IgD-negative memory B cell (primary cell): ENCODE results near the gene TCF7L2. TPM values are rescaled to one million over a fixed set of nuclear protein-coding genes. Genes with fewer than 3 reads are reported as not detected.

Source experiments
- H3K27ac Mint-ChIP-seq, 3 donors: one replicate each; pipeline ENCODE4 v1.8.0; 2020 to 2022; ENCODE audit warnings: mild to moderate bottlenecking in 3 of 3, mixed read lengths in 3 of 3, moderate library complexity in 1 of 3
- H3K27me3 Mint-ChIP-seq: one replicate; pipeline ENCODE4 v1.8.0; 2021; ENCODE audit warnings: mixed read lengths
- H3K36me3 Mint-ChIP-seq: one replicate; pipeline ENCODE4 v1.8.0; 2020; ENCODE audit warnings: mild to moderate bottlenecking, mixed read lengths
- H3K4me1 Mint-ChIP-seq, 3 donors: one replicate each; pipeline ENCODE4 v1.8.0; 2020 to 2022; ENCODE audit warnings: mixed read lengths in 3 of 3, mild to moderate bottlenecking in 1 of 3
- H3K4me3 Mint-ChIP-seq, 4 donors: one replicate each; pipeline ENCODE4 v1.8.0; 2020 to 2022; ENCODE audit warnings: mild to moderate bottlenecking in 4 of 4, mixed read lengths in 4 of 4, moderate library complexity in 3 of 4
- H3K9me3 Mint-ChIP-seq, 3 donors: one replicate each; pipeline ENCODE4 v1.8.0; 2020 to 2021; ENCODE audit warnings: mixed read lengths in 3 of 3, mild to moderate bottlenecking in 1 of 3
- polyA plus RNA-seq: library from polyadenylated mRNA; unstranded; fragments of 300-500 nt; fragmentation: Illumina TruSeq; gene quantifications from one replicate; pipeline ENCODE4 v1.2.3, GENCODE V29; 2021

TCF7L2 gene
- polyA plus RNA-seq, 1 donor from 2014 or later: 0.43 TPM

GRCh38 chr10:113069595-113069994 lies 119.5 kb downstream of the TCF7L2 start:
- Mint-ChIP-seq H3K9me3 (no peaks in the 10 kb centered on the region), H3K27ac (no peak overlapping the region), H3K4me3 (no peak overlapping the region), H3K36me3 (no peaks in the 10 kb centered on the region), H3K27me3 (peaks cover 5% of the 10 kb centered on the region), H3K4me1 (no peaks in the 10 kb centered on the region)

- H3K36me3 Mint-ChIP-seq: no peaks in the 10 kb centered on the region
- no peak overlapping the region for H3K4me3 Mint-ChIP-seq
- H3K27ac Mint-ChIP-seq: no peak overlapping the region
- peaks cover 5% of the 10 kb centered on the region for H3K27me3 Mint-ChIP-seq
- no peaks in the 10 kb centered on the region for H3K9me3 Mint-ChIP-seq
- H3K4me1 Mint-ChIP-seq: no peaks in the 10 kb centered on the region
Observed at GRCh38 chr10:113071446-113071845, 121.4 kb downstream of the TCF7L2 start.

GRCh38 chr10:113073549-113074189 lies 123.6 kb downstream of the TCF7L2 start:
- Mint-ChIP-seq H3K36me3 (no peaks in the 10 kb centered on the region), H3K27ac (no peak overlapping the region), H3K9me3 (no peaks in the 10 kb centered on the region), H3K27me3 (peaks cover 4% of the 10 kb centered on the region), H3K4me3 (no peak overlapping the region), H3K4me1 (no peaks in the 10 kb centered on the region)

GRCh38 chr10:113076949-113077348 lies 126.9 kb downstream of the TCF7L2 start:
- Mint-ChIP-seq H3K27me3 (peaks cover 3% of the 10 kb centered on the region), H3K4me1 (no peaks in the 10 kb centered on the region), H3K4me3 (no peak overlapping the region), H3K36me3 (peaks cover 2% of the 10 kb centered on the region), H3K9me3 (no peaks in the 10 kb centered on the region), H3K27ac (no peak overlapping the region)

- no peaks in the 10 kb centered on the region for H3K9me3 Mint-ChIP-seq
- peaks cover 3% of the 10 kb centered on the region for H3K27me3 Mint-ChIP-seq
- no peaks in the 10 kb centered on the region for H3K4me1 Mint-ChIP-seq
- no peak overlapping the region for H3K4me3 Mint-ChIP-seq
- H3K27ac Mint-ChIP-seq: no peak overlapping the region
- H3K36me3 Mint-ChIP-seq: peaks cover 2% of the 10 kb centered on the region
Observed at GRCh38 chr10:113078282-113078907, 128.3 kb downstream of the TCF7L2 start.

- H3K4me1 Mint-ChIP-seq: no peaks in the 10 kb centered on the region
Observed at GRCh38 chr10:113080061-113080924, 130.2 kb downstream of the TCF7L2 start.

GRCh38 chr10:113080925-113081229 lies 130.8 kb downstream of the TCF7L2 start:
- peaks cover 5% of the 10 kb centered on the region for H3K27me3 Mint-ChIP-seq
- H3K4me3 Mint-ChIP-seq: no peak overlapping the region
- peaks cover 2% of the 10 kb centered on the region for H3K36me3 Mint-ChIP-seq
- peaks cover 0 to 2% (median 0%) of the 10 kb centered on the region in 3 donors for H3K9me3 Mint-ChIP-seq
- no peak overlapping the region for H3K27ac Mint-ChIP-seq
- H3K4me1 Mint-ChIP-seq: no peaks in the 10 kb centered on the region

More at GRCh38 chr10:113080061-113080924, 130.2 kb downstream of the TCF7L2 start:
- Mint-ChIP-seq H3K27ac (peak overlapping the region in 2 of 3 donors; percentile 31 to 67), H3K27me3 (peaks cover 3% of the 10 kb centered on the region), H3K36me3 (peaks cover 2% of the 10 kb centered on the region), H3K9me3 (no peaks in the 10 kb centered on the region), H3K4me3 (no peak overlapping the region)

- H3K9me3 Mint-ChIP-seq: peaks cover 0 to 3% (median 0%) of the 10 kb centered on the region in 3 donors
- peaks cover 4% of the 10 kb centered on the region for H3K36me3 Mint-ChIP-seq
- no peaks in the 10 kb centered on the region for H3K4me1 Mint-ChIP-seq
- peaks cover 9% of the 10 kb centered on the region for H3K27me3 Mint-ChIP-seq
- H3K27ac Mint-ChIP-seq: no peak overlapping the region
- no peak overlapping the region for H3K4me3 Mint-ChIP-seq
Observed at GRCh38 chr10:113084031-113084430, 134.0 kb downstream of the TCF7L2 start.

- H3K27me3 Mint-ChIP-seq: peaks cover 8% of the 10 kb centered on the region
- H3K4me1 Mint-ChIP-seq: no peaks in the 10 kb centered on the region
- no peak overlapping the region for H3K4me3 Mint-ChIP-seq
- H3K27ac Mint-ChIP-seq: no peak overlapping the region
- peaks cover 0 to 9% (median 0%) of the 10 kb centered on the region in 3 donors for H3K9me3 Mint-ChIP-seq
- peaks cover 2% of the 10 kb centered on the region for H3K36me3 Mint-ChIP-seq
Observed at GRCh38 chr10:113085776-113086175, 135.7 kb downstream of the TCF7L2 start.

GRCh38 chr10:113086282-113086681 lies 136.2 kb downstream of the TCF7L2 start:
- no peak overlapping the region for H3K4me3 Mint-ChIP-seq
- peaks cover 8% of the 10 kb centered on the region for H3K27me3 Mint-ChIP-seq
- H3K4me1 Mint-ChIP-seq: no peaks in the 10 kb centered on the region
- peaks cover 0 to 9% (median 0%) of the 10 kb centered on the region in 3 donors for H3K9me3 Mint-ChIP-seq
- no peak overlapping the region for H3K27ac Mint-ChIP-seq
- H3K36me3 Mint-ChIP-seq: peaks cover 2% of the 10 kb centered on the region

GRCh38 chr10:113087165-113088029 lies 137.3 kb downstream of the TCF7L2 start:
- Mint-ChIP-seq H3K4me1 (no peaks in the 10 kb centered on the region), H3K27me3 (peaks cover 12% of the 10 kb centered on the region), H3K9me3 (peaks cover 0 to 9% (median 2%) of the 10 kb centered on the region in 3 donors), H3K4me3 (no peak overlapping the region), H3K27ac (no peak overlapping the region), H3K36me3 (peaks cover 2% of the 10 kb centered on the region)

- H3K27ac Mint-ChIP-seq: no peak overlapping the region
- peaks cover 1 to 13% (median 2%) of the 10 kb centered on the region in 3 donors for H3K9me3 Mint-ChIP-seq
- peaks cover 12% of the 10 kb centered on the region for H3K27me3 Mint-ChIP-seq
- peaks cover 2% of the 10 kb centered on the region for H3K36me3 Mint-ChIP-seq
- H3K4me1 Mint-ChIP-seq: peaks cover 0 to 3% (median 0%) of the 10 kb centered on the region in 3 donors
- H3K4me3 Mint-ChIP-seq: no peak overlapping the region
Observed at GRCh38 chr10:113088194-113088593, 138.1 kb downstream of the TCF7L2 start.

- Mint-ChIP-seq H3K4me1 (peaks cover 8 to 12% (median 10%) of the 10 kb centered on the region in 3 donors), H3K27ac (no peak overlapping the region), H3K9me3 (peaks cover 4 to 21% (median 10%) of the 10 kb centered on the region in 3 donors), H3K4me3 (no peak overlapping the region), H3K27me3 (peaks cover 15% of the 10 kb centered on the region), H3K36me3 (peaks cover 2% of the 10 kb centered on the region)
Observed at GRCh38 chr10:113089551-113089950, 139.5 kb downstream of the TCF7L2 start.

- Mint-ChIP-seq H3K9me3 (peaks cover 4 to 21% (median 10%) of the 10 kb centered on the region in 3 donors), H3K27me3 (peaks cover 12% of the 10 kb centered on the region), H3K4me1 (peaks cover 9 to 14% (median 11%) of the 10 kb centered on the region in 3 donors), H3K27ac (no peak overlapping the region), H3K4me3 (no peak overlapping the region), H3K36me3 (peaks cover 2% of the 10 kb centered on the region)
Observed at GRCh38 chr10:113091920-113092319, 141.9 kb downstream of the TCF7L2 start.
